ENCODE data around the gene ITGAX. TPM values are rescaled to one million over a fixed set of nuclear protein-coding genes. Genes with fewer than 3 reads are reported as not detected.
"Not testable (repeated sequence)": the region's sequence is repeated elsewhere in the genome, so short reads cannot be mapped to it uniquely, and the experiment has no call there.

ITGAX gene
- total and polyA plus RNA-seq, 7 donors, result 0.34 to 2.6 (median 1.7) TPM

GRCh38 chr16:31413943-31414342, 59.0 kb downstream of the ITGAX start:
- Histone ChIP-seq H3K4me3 (no peak overlapping the region), H3K9me3 (no peaks in the 10 kb centered on the region), H3K27me3 (ENCODE audit: insufficient read depth in 3 of 3, low read length in 2 of 3) (no peaks in the 10 kb centered on the region), H3K4me1 (no peaks in the 10 kb centered on the region), H3K27ac (no peak overlapping the region), H3K36me3 (ENCODE audit: insufficient read depth in 1 of 2, low read depth in 1 of 2) (no peaks in the 10 kb centered on the region)
- 78 to 89% (median 87%) methylated on average over 4 of the region's 4 CpGs for WGBS, 3 donors
- ATAC-seq, result no peak
- no peak for DNase-seq
- intact Hi-C loops (cut with DNase I), result no loop called here
- TF ChIP-seq, protein P1, sequence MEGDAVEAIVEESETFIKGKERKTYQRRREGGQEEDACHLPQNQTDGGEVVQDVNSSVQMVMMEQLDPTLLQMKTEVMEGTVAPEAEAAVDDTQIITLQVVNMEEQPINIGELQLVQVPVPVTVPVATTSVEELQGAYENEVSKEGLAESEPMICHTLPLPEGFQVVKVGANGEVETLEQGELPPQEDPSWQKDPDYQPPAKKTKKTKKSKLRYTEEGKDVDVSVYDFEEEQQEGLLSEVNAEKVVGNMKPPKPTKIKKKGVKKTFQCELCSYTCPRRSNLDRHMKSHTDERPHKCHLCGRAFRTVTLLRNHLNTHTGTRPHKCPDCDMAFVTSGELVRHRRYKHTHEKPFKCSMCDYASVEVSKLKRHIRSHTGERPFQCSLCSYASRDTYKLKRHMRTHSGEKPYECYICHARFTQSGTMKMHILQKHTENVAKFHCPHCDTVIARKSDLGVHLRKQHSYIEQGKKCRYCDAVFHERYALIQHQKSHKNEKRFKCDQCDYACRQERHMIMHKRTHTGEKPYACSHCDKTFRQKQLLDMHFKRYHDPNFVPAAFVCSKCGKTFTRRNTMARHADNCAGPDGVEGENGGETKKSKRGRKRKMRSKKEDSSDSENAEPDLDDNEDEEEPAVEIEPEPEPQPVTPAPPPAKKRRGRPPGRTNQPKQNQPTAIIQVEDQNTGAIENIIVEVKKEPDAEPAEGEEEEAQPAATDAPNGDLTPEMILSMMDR (IDR thresholded peaks at IDR 0.05), result no peak

DNA sequence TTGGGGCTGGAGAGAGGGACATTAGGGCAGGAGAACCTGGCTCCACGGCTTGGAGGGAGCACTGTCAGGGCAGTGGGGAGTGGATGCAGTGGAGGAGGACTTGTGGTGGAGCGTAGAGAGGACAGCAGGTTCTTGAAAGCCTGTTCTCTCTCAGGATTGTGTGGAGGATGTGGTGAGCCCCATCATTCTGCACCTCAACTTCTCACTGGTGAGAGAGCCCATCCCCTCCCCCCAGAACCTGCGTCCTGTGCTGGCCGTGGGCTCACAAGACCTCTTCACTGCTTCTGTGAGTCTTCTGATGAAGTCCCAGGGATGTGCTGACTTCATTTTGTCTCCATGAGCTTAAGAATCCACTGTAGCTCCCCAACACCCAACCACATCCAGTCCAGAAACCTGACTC, 59.7 kb downstream of the ITGAX start:
- DNase-seq, result peak in 1 of 2 donors; percentile 20
- Histone ChIP-seq H3K4me3 (no peak overlapping the region), H3K4me1 (no peaks in the 10 kb centered on the region), H3K9me3 (no peaks in the 10 kb centered on the region), H3K36me3 (ENCODE audit: insufficient read depth in 1 of 2, low read depth in 1 of 2) (no peaks in the 10 kb centered on the region), H3K27ac (no peak overlapping the region), H3K27me3 (ENCODE audit: insufficient read depth in 3 of 3, low read length in 2 of 3) (no peaks in the 10 kb centered on the region)
- TF ChIP-seq, protein P1 (IDR thresholded peaks at IDR 0.05), result no peak
- peak in 1 of 4 donors; percentile 8 for ATAC-seq
- WGBS, 3 donors, result 67 to 85% (median 70%) methylated on average over 4 of the region's 4 CpGs
- intact Hi-C loops (cut with DNase I), result no loop called here

GRCh38 chr16:31416371-31416770, 61.4 kb downstream of the ITGAX start:
- TF ChIP-seq, protein P1 (IDR thresholded peaks at IDR 0.05), result no peak
- 78 to 81% (median 79%) methylated on average over 11 of the region's 11 CpGs for WGBS, 3 donors

GRCh38 chr16:31417036-31417435, 62.1 kb downstream of the ITGAX start:
- H3K4me1 ChIP-seq; H3K27ac ChIP-seq; H3K36me3 ChIP-seq (ENCODE audit: insufficient read depth in 1 of 2, low read depth in 1 of 2); DNase-seq; H3K27me3 ChIP-seq (ENCODE audit: insufficient read depth in 3 of 3, low read length in 2 of 3); ATAC-seq; intact Hi-C loops (cut with DNase I); H3K4me3 ChIP-seq; H3K9me3 ChIP-seq: not testable (repeated sequence)
- WGBS, 3 donors, result 80 to 92% (median 84%) methylated on average over 2 of the region's 2 CpGs

More at GRCh38 chr16:31416371-31416770, 61.4 kb downstream of the ITGAX start:
- DNase-seq (peak in 1 of 2 donors; percentile 29), ATAC-seq (no peak)
- intact Hi-C loops (cut with DNase I), result no loop called here
- Histone ChIP-seq H3K27me3 (ENCODE audit: insufficient read depth in 3 of 3, low read length in 2 of 3) (no peaks in the 10 kb centered on the region), H3K27ac (no peak overlapping the region), H3K9me3 (no peaks in the 10 kb centered on the region), H3K36me3 (ENCODE audit: insufficient read depth in 1 of 2, low read depth in 1 of 2) (no peaks in the 10 kb centered on the region), H3K4me3 (no peak overlapping the region), H3K4me1 (no peaks in the 10 kb centered on the region)

DNA sequence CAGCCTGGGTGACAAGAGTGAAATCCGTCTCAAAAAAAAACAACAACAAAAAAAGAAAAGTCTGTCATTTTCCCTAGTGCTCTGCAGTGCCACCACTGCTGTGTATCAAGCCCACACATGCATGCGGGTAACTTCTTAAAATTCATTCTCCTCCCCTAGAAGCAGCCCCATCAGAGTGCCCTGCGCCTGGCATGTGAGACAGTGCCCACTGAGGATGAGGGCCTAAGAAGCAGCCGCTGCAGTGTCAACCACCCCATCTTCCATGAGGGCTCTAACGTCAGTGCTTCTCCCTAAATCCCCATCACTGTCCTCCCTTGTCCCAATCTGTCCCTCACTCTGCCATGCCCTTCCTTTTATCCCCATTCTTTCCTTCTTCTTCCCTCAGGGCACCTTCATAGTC, 62.9 kb downstream of the ITGAX start:
- no peak overlapping the region for H3K4me3 ChIP-seq
- intact Hi-C loops (cut with DNase I), result no loop called here
- TF ChIP-seq, protein P1 (IDR thresholded peaks at IDR 0.05), result no peak

More for the DNA sequence above, 62.9 kb downstream of the ITGAX start:
- ATAC-seq (no peak), DNase-seq (peak in 1 of 2 donors; percentile 6)
- H3K27me3 ChIP-seq (ENCODE audit: insufficient read depth in 3 of 3, low read length in 2 of 3), result no peaks in the 10 kb centered on the region
- H3K9me3 ChIP-seq, result no peaks in the 10 kb centered on the region
- no peaks in the 10 kb centered on the region for H3K4me1 ChIP-seq
- no peak overlapping the region for H3K27ac ChIP-seq
- no peaks in the 10 kb centered on the region for H3K36me3 ChIP-seq (ENCODE audit: insufficient read depth in 1 of 2, low read depth in 1 of 2)
- 88 to 90% (median 89%) methylated on average over 5 of the region's 5 CpGs for WGBS, 3 donors

All from psoas muscle (tissue), 8 donors.